SW 1271 (cell line): ENCODE data around the gene NR6A1.

ENCODE experiments used
- DNase-seq, 2 experiments: peaks; one replicate each; lab custom pipeline; 2025; lab: John Stamatoyannopoulos, UW

The NR6A1 gene

GRCh38 chr9:124487260-124488182, 283.6 kb downstream of the NR6A1 start:
- DNase-seq = no peak

- DNase-seq = no peak
These were observed 284.3 kb downstream of the NR6A1 start for GRCh38 chr9:124486778-124487259.

GRCh38 chr9:124485936-124486335, 285.2 kb downstream of the NR6A1 start:
- no peak for DNase-seq

- no peak for DNase-seq
These were observed 285.9 kb downstream of the NR6A1 start for GRCh38 chr9:124485201-124485600.

- DNase-seq = no peak
These were observed 287.6 kb downstream of the NR6A1 start for GRCh38 chr9:124483481-124483880.

GRCh38 chr9:124482431-124483031, 288.6 kb downstream of the NR6A1 start:
- DNase-seq = no peak

GRCh38 chr9:124481115-124481514, 290.0 kb downstream of the NR6A1 start:
- DNase-seq = no peak

GRCh38 chr9:124480621-124480981, 290.5 kb downstream of the NR6A1 start:
- no peak for DNase-seq

- no peak for DNase-seq
These were observed 291.0 kb downstream of the NR6A1 start for GRCh38 chr9:124479947-124480620.

GRCh38 chr9:124479371-124479770, 291.7 kb downstream of the NR6A1 start:
- DNase-seq = no peak

- no peak for DNase-seq
These were observed 292.8 kb downstream of the NR6A1 start for GRCh38 chr9:124478354-124478753.

GRCh38 chr9:124477648-124478285, 293.3 kb downstream of the NR6A1 start:
- no peak for DNase-seq

- DNase-seq = no peak
These were observed 293.9 kb downstream of the NR6A1 start for GRCh38 chr9:124477211-124477647.

- no peak for DNase-seq
These were observed 295.0 kb downstream of the NR6A1 start for GRCh38 chr9:124475868-124476690.

GRCh38 chr9:124475158-124475867, 295.8 kb downstream of the NR6A1 start:
- DNase-seq = no peak

GRCh38 chr9:124474151-124474550, 297.0 kb downstream of the NR6A1 start:
- DNase-seq = no peak

GRCh38 chr9:124473310-124473709, 297.8 kb downstream of the NR6A1 start:
- DNase-seq = no peak

GRCh38 chr9:124472770-124473169, 298.3 kb downstream of the NR6A1 start:
- no peak for DNase-seq

- DNase-seq = no peak
These were observed 299.4 kb downstream of the NR6A1 start for GRCh38 chr9:124471761-124472160.

GRCh38 chr9:124470726-124471125, 300.4 kb downstream of the NR6A1 start:
- DNase-seq = no peak

- no peak for DNase-seq
These were observed 300.8 kb downstream of the NR6A1 start for GRCh38 chr9:124470306-124470705.
